Stimulated activated CD8-positive, alpha-beta memory T cell treated with anti-CD3 and anti-CD28 coated beads, Interleukin-15, amount 100 ng/mL, for 48 hours (primary cell): ENCODE results near the gene JADE2.

Experiments
- DNase-seq, 2 donors: peaks; one replicate each; pipeline ENCODE4 v3.0.0-alpha.2; 2020; ENCODE audit warnings: low read depth in 2 of 2

The JADE2 gene

GRCh38 chr5:134569758-134570364, 44.4 kb downstream of the JADE2 start:
- DNase-seq = no peak

- DNase-seq = no peak
These were observed 44.9 kb downstream of the JADE2 start for GRCh38 chr5:134570365-134570758.

DNA sequence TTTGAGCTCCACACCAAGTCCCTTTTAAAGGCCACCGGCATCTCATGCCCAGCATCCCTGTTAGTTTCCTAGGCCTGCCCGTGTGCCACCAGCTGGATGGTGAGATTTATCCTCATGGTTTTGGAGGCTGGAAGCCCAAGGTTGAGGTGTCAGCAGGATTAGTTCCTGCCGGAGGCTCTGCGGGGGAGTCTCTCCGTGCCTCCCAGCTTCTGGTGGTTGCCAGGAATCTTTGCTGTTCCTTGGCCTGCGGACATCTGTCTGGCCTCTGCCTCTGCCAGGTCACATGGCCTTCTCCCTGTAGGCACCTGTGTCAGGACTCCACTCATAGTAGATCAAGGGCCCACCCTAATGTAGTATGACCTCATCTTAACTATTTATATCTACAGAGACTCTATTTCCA, 45.4 kb downstream of the JADE2 start:
- no peak for DNase-seq

DNA sequence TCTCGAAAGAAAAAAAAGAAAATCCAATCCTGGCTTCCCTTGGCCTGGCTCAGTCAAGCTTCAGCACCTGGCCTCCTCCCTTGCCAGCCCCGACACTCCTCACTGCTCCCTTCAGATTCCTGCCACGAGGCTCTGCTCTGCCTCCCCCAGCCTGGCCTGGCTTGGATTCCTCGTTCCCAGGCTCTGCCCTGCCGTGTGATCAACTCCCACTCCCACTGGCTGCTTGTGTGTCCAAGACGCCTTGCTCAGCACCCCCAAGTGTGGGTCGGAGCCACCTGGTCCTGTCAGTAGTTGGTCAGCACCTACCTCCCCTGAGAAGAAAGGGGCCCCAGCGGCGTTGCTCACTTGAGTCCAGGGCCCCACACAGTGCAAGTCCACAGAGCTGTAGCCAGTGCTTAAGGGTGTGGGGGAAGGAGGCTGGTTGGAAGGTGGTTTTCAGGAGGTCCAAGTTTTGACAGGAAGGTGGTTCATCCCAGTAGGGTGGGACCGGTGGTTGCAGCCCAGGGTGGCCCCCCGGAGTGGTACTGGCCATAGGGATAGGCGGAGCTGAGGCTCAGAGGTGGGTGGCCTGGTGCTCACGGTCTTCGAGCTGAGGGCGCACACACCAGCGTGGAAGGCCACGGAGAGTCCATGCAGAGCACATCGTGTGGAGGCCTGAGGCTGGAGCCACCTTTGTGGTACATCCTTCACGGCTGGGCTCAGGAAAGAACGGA, 46.4 kb downstream of the JADE2 start:
- no peak for DNase-seq

DNA sequence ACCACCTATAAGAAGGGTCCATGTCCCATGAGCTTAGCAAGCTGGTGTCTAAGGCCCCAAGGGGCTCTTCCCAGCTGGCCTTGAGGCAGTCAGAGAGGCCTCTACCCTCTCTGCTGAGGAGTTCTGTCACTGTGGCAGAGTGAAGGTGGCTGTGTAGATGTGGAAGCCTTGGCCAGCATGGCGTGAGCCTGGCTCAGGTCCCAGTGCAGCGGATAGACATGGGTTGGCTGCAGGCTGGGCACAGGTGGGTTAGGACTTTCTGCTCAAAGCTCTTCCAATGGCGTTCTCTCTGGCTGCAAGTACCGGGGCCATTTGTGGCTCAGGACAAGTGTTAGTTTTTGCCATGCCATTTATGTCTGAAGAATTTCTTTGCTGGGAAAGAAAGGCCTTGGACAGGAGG, 47.3 kb downstream of the JADE2 start:
- no peak for DNase-seq

DNA sequence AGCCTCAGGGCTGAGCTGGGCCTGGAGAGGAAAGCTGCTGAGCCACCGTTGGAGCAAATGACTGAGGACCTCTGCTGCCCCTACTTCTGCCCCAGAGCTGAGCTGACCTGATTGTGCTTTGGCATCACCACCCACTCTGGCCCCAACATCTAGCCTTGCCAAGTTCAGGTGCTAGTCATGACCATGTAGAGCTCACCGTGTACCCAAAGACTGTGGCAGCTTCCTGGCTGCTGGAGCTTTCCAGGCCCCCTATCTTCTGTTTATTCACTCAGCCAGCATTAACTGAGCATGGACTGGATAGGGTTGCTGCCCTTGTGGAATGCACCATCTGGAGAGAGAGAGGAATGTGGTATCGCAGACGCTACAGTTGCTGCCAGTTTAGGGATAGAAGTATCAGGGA, 49.1 kb downstream of the JADE2 start:
- no peak for DNase-seq

DNA sequence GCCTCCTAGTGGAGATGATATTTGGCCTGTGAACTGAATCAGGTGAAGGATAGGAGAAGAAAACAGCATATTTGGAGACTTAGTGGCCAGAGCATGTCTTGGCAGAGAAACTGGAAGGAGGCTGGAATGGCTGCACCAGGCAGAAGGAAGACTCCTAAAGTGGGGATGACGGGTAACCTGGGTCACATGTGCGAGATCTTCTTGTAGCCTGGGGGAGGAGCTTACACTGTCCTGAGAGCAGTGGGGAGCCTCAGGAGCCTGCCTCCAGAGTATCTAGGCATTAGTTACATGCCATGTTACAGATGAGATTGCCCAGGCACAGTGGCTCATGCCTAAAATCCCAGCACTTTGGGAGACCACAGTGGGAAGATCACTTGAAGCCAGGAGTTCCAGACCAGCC, 49.8 kb downstream of the JADE2 start:
- no peak for DNase-seq

DNA sequence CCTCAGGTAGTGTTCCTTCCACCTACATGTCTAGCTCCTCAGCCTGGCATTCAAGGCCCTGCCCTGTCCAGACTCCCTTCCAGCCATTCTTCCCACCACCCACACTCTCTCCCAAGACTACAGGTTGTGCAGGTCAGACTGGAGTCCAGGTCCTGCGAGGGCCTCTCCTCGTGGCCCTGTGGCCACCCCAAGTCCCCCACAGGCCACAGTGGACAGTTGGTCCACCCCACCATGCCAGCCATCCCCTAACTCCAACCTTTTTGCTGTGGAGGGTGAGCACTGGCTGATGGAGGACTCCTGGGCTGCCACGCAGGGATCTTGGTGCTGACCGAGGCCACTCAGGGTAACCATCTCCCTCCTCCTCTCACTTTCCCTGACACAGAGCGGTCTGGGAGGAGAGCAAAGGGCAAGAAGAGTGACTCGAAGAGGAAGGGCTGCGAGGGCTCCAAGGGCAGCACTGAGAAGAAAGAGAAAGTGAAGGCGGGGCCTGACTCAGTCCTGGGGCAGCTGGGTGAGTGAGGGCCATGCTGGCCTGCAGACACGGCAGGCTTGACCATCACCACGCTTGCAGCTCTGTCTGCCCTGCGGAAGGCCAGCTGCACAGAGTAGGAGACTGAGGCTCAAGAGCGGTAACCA, 51.0 kb downstream of the JADE2 start:
- DNase-seq = no peak

- DNase-seq = no peak
These were observed 51.7 kb downstream of the JADE2 start for GRCh38 chr5:134577022-134577795.

- peak; percentile 51 to 54 for DNase-seq
These were observed 52.5 kb downstream of the JADE2 start for GRCh38 chr5:134577796-134578577.

DNA sequence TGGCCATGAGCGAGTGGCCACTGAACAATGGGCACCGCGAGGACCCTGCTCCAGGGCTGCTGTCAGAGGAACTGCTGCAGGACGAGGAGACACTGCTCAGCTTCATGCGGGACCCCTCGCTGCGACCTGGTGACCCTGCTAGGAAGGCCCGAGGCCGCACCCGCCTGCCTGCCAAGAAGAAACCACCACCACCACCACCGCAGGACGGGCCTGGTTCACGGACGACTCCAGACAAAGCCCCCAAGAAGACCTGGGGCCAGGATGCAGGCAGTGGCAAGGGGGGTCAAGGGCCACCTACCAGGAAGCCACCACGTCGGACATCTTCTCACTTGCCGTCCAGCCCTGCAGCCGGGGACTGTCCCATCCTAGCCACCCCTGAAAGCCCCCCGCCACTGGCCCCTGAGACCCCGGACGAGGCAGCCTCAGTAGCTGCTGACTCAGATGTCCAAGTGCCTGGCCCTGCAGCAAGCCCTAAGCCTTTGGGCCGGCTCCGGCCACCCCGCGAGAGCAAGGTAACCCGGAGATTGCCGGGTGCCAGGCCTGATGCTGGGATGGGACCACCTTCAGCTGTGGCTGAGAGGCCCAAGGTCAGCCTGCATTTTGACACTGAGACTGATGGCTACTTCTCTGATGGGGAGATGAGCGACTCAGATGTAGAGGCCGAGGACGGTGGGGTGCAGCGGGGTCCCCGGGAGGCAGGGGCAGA, 53.3 kb downstream of the JADE2 start:
- DNase-seq = no peak

DNA sequence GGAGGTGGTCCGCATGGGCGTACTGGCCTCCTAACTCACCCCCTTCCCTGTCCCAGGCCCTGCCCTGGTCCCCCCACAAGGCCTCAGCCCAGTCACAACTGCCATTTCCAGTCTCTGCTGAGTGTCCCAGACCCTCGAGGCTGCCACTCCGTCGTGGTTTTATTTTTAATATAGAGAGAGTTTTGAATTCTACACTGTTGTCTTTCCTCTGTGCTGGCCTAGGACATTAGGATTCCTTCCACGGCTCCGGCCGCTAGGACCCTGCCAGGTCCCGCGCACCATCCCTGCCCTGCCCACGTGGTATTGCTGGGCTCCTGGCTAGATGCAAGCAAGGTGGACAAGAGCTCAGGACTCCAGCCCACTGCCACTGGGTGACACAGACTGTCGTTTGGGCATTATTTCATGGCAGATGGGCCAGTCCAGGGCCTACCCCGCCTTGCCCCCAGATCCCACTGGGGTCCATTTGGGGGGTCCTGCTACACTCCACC, 53.9 kb downstream of the JADE2 start:
- no peak for DNase-seq

- no peak for DNase-seq
These were observed 54.6 kb downstream of the JADE2 start for GRCh38 chr5:134580001-134580460.

- DNase-seq = no peak
These were observed 55.9 kb downstream of the JADE2 start for GRCh38 chr5:134581241-134581981.

DNA sequence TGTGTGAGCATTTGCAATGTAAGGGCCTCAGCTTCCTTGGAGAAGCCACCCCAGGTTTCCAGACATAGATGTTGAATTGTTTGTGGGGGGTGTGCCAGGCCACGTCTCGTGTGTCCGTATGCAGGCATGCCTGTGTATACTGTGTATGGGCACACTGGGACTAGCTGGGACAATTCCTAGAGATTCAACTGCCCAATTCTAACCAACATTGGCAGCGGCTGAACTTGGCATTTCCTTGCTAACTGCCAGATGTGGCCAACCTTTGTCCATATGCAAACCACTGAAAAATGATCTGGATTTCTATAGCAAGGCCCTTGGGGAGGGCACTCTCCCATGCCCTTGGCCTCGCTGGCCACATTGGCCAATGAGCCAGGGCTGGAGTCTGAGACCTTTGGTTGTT, 56.8 kb downstream of the JADE2 start:
- DNase-seq = no peak

DNA sequence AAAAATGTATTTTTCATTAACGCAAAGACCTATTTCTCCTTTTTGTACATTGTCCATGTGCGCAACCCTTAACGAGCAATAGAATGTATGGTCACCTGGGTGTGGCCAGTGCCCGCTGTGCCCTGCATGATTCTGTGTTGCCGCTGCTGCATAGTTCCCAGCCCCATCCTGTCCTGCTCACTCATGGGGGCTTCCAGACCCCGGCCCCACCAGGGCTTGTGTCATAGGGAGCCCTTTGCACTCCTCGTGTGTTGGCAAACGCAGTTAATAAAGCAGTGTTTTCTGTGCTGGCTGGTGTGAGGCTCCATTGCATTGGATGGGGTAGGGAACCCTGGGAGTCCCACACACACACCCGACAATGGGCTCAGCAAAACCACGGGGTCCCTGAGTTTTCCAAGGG, 57.5 kb downstream of the JADE2 start:
- no peak for DNase-seq

DNA sequence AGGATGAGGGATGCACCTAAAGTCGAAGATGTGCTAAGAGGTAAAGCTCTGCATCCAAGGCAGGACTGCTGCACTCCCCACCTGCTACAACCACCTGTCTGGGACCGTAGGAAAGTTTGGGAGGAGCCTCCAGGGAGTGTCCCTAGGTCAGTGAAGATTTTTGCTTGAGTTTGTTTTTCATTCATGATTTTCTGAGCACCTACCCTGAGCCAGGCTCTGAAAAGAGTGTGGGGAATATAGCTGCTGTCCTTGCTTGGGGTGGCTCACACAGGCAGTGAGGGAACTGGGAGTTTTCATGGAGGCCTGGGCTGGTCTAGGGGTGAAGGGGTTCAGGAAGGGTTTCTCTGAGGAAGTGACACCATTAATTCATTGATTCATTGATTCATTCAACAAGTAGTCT, 58.3 kb downstream of the JADE2 start:
- no peak for DNase-seq

- DNase-seq = no peak
These were observed 59.2 kb downstream of the JADE2 start for GRCh38 chr5:134584662-134585061.

DNA sequence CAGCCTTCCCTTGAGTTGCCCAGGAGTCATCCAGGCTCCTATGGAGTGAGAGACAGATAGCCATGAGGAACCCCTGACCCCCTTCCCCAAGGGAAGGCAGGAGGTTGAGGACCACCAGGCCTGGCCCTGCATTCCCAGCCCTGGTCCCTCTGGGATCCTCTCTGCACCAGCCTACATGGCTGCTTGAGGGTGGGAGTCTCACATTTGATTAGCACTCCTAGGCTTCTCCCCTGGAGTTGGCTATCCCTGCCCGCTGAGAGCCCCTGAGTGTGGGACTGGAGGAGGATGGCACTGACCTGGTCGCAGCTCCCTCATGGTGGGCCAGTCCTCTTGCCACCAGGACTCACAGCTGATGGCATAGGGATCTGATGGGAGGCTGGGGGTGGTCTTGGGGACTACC, 60.5 kb downstream of the JADE2 start:
- DNase-seq = no peak

- DNase-seq = peak; percentile 76 to 77
These were observed 61.5 kb downstream of the JADE2 start for GRCh38 chr5:134586866-134587524.
